Measurements from ENCODE around the gene PRUNE1.

The PRUNE1 gene

DNA sequence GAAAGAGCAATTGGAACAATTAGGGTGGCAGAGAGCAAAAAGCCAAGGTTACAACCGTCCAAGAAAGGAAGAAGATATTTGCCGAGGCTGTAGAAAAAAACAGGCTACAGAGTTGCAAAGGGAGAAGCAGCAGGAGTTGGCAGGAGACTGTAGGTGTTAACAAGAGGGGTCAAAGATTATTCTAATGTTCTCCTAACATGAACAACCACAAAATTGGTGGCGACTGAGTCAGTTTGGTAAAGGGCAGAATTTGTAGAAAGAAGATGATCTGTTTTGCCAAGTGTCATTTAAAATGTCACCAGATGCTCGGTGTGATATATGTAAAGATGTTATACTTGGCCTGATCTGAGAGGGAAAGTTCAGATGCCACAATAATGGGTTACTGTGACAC, 401 bp upstream of the PRUNE1 start:
- no peak for DNase-seq

DNA sequence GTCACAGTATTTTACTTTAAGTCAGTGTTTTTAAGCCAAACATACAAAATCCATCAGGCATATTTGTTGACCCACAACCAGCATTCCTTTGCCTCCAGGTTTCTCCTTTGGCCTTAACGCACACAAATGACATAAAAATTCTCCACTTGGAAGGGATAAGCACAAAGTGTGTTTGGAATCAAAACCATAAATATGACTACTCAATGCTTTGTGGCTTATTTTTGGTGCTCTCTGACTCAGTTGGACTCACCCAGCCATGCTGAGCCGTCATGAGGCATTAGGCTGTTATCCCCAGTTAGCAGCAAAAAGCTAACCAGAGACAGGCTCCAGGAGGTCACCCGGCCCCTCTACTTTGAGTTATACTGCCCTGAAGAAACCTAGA, 948 bp downstream of the PRUNE1 start:
- DNase-seq = no peak

DNA sequence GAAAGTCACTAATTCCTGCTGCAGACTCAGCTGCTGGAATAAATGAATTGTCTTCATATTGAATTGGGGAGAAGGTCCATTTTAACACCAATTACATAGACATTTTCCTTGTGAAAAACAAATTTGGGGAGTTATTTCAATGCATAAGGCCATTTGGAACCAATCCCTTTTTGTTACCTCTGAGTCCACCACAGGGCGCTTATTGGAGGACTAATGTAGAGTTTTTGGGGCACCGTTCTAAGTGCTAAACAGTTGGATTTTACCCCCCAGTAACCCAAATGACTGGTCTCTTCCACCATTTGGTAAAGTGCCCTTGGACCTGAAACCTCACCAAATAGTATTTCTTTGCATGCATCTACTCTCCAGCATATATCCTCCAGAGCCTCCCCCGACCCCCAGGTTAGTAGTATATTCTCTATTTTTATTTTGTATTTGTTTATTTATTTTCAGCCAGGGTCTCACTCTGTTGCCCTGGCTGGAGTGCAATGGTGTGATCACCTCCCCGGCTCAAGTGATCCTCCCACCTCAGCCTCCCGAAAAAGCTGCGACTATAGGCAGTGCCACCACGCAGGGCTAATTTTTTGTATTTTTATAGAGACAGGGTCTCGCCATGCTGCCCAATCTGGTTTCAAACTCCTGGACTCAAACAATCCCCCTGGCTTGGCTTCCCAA, 1.6 kb downstream of the PRUNE1 start:
- no peak for DNase-seq

DNA sequence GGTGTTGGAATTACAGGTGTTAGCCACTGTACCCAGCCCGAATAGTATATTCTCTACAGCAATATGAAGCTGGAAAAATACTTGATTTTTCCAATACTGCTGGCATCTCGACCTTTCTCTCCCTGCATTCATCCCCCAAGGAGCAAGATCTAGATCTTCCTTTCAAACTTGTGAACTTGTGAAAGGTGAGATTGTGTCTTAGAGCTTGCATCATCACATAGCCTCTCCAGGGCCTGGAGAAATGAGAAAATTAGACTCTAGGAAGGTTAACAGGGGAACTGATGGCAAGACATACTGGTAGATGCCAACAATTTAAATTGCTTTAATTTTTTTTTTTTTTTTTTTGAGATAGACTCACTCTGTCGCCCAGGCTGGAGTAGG, 2.1 kb downstream of the PRUNE1 start:
- DNase-seq = no peak

DNA sequence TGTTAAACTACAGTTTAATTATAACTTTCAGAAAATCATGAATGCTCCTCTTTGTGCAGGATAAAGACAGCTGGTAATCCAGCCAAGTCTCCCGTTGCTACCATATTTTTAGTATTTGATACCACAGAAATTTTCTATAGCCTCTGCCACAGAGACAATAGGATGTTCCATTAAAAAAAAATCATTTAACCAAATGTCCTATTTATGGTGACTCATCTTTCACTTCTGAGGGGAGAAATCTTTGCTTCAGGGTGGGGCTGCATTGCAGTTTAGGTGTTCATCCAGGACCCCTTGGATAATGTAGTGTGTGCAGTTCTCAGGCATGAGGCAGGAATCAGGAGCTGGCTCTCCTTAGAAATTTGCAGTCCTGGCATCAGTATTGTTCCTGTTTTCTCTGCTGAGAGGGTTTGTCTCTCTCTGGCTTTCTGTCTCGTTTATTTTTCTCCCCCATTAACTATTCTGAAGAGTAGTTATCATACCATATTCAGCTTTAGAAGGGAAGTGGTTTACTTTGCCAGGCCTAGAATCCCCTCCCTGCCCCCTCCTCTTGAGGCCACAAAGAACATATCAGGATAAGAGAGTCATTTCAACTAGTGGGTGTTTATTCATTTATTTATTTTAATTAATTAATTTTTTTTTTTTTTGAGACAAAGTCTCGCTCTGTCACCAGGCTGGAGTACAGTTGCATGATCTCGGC, 3.1 kb downstream of the PRUNE1 start:
- no peak for DNase-seq

DNA sequence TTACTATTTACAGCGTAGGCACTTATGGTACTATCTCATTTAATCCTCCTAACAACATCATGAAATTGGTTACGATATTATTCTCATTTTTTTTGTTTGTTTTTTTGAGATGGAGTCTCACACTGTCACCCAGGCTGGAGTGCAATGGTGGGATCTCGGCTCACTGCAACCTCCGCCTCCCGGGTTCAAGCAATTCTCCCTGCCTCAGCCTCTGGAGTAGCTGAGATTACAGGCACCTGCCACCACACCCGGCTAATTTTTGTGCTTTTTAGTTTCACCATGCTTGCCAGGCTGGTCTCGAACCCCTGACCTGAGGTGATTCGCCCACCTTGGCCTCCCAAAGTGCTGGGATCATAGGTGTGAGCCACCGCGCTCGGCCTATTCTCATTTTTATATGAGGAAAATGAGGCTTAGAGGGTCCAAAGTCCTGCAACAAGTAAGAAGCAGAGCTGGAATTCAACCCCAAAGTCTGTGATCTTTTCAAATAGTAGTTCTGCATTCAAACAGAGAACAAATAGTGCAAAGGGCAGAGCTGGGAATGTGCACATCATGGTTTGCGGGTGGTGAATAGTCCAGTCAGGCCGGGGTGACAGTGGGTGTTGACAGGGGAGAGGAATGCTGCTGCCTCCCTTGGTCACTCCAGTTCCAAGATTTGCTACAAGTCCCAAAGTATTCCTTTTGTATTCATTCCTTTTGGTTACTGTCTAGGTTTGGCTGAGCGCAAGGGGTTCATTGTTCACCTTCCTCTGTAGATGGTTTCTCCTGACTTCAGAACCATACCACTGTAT, 4.6 kb downstream of the PRUNE1 start:
- no peak for DNase-seq

DNA sequence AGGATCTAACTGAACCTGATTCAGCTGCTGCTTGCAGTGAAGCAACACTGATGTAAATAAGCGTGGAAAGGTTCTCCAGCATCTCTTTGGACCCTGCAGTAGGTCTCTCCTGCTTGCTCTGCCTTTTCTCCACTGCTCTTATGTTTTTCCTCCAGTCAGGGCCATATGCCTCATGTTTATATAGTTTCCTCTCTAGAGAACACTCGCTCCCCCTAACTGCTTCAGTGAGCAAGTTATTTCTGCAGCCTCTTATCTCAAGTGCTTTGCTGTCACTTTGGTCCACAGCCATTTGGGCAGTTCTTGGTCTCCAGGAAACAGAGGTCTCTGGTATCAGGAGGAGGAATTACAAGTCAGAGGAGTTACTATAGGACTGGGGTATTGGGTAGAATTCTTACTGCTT, 5.3 kb downstream of the PRUNE1 start:
- DNase-seq = no peak

DNA sequence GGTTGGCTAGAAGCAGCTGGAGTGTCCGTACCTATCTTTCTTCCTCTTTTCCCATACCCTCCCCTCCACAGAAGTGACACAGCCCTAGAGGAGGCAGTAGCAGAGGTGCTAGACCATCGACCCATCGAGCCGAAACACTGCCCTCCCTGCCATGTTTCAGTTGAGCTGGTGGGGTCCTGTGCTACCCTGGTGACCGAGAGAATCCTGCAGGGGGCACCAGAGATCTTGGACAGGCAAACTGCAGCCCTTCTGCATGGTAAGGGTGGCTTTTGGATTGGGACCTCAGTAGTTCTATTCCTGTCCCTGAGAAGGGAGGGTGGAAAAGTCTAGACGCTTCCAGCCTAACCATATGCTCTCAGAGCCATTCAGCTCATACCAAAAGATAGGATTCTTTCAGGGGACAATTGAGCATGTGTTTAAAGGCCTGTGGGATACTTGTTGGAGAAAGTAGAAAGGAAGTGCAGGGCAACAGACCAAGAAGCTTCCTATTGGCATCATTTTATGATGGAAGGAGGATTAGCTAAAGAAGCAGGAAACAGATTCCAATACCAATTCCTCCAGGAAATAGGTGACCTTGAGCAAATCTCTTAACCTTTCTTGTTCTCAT, 16.4 kb downstream of the PRUNE1 start:
- peak; percentile 38 for DNase-seq

DNA sequence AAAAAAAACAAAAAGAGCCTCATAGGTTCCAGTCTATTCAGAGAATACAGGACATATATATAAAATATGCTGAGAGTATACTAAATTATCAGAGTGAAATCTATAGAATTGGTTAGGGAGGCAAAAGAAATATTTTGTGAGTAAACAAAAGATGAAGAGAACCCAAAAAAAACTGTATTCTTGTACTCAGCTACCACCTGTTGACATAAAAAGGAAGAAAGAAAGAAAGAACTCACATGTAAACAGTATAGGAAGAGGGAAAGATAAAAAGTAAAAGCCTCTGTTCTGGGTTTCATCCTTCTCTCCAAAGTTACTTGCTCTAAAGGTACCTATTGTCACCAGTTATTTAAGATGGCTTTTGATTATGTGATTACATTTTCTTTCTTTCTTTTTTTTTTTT, 18.2 kb downstream of the PRUNE1 start:
- no peak for DNase-seq

DNA sequence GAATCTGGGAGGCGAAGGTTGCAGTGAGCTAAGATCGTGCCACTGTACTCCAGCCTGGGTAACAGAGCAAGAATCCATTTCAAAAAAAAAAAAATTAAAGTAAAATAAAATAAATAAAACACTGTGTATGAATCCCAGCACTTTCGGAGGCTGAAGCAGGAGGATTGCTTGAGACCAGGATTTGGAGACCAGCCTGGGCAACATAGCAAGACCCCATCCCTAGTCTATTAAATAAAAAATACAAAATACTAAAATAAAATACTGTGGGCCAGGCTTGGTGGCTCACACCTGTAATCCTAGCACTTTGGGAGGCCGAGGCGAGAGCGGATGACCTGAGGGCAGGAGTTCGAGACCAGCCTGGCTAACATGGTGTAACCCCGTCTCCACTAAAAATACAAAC, 23.9 kb downstream of the PRUNE1 start:
- DNase-seq = no peak

DNA sequence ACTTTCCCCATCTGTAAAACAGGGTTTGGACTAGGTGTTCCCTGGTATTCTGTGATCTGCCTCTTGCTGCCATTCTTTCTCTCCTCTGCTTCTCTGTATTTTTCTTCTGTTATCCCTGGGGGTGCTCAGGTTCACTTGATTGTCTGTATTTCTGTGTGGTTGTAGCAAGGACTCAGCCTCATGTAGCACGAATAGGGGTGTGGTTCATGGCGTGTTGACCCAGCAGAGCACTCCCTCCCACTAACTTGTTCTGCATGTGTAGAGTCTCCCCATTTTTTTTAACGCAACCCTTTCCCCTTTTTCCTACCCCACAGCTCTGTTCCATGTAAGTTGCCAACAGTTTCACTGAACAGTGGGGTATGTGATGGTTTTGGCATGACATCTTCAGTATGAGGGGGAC, 26.9 kb downstream of the PRUNE1 start:
- DNase-seq = no peak

DNA sequence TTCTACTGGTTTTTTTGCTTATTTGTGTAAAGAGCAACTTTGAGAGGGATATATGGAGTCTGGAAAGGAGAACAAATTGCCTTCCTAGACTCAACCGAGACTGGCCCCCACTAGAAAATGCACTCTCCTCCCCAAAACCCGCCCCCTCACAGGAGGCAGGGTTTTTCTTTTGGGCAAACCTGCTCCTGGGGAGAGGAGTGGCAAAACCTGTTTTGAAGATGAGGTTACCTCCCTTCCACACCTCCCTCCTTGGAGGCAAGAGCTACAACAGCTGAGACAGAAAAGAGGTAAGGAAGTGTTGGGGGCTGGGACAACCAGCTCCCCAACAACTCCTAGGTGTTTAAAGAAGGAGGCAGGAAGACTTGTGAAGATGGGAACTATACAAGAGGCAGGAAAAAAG, 28.1 kb downstream of the PRUNE1 start, which contains the start of gene BNIPL:
TSS of gene BNIPL (plus strand) at position 231 of the 400 bp plus-strand sequence. CDS start at position 371, 140 bp downstream.
- DNase-seq = no peak

DNA sequence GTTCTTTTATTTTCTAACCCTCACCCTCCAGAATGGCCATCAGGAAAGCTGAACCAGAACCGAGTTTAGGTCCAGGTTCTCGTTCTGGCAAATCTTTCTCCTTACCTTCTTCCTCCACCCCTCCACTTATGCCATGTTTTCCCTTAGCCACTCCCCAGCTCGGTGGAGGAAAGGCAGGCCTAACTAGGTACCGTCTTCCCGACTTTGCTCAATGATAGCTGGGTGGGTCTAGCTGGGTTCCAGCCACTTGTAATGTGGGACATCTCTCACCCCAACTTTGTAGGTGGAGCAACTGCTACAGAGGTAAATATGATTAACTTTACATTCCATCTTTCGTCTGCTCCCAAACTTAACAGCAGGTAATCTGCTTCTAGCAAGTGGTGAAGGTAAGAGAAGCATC, 28.8 kb downstream of the PRUNE1 start:
- DNase-seq = no peak

DNA sequence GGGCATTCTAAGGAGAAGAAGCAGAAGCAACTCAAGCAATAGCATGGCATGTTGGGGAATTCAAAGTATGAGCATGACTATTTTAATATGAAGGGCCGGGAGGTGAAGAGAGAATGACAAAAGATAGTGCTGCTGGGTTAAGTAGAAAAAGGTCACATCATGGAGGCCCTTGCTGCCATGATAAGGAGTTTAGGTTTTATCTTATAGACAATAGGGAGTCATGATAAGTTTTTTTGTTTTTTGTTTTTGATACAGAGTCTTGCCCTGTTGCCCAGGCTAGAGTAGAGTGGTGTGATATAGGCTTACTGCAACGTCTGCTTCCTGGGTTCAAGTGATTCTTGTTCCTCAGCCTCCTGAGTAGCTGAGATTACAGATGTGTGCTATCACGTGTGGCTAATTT, 31.3 kb downstream of the PRUNE1 start:
- no peak for DNase-seq

DNA sequence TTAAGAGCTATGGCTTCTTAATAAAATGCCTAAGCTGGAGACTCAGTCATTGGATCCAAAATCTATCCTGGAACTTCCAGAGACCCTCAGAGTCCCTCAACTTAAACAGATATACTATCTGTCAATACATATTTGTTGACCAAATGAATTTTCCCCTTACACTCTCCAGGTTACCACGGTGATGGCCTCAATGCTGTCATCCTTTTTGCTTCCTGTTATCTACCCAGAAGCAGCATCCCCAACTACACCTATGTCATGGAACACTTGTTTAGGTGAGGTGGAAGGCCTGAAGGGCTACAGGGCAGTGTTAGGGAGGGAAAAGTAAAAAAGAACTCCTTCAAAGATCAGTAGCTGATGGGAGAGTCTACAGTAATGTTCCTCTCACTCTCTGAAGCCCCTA, 34.9 kb downstream of the PRUNE1 start:
- DNase-seq = no peak

DNA sequence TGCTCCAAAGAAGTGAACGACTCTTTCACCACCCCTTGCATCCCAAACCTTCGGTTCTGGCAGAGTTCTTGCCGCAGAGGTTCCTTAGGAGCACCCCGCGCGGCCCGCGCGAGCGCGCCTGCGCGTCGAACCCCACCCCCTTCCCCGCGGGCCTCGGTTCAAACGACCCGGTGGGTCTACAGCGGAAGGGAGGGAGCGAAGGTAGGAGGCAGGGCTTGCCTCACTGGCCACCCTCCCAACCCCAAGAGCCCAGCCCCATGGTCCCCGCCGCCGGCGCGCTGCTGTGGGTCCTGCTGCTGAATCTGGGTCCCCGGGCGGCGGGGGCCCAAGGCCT, 39.3 kb downstream of the PRUNE1 start, which contains the start of gene C1orf56:
TSS of gene C1orf56 (plus strand) at position 161 of the 334 bp plus-strand sequence. CDS start at position 258, 97 bp downstream.
- DNase-seq = peak; percentile 48

DNA sequence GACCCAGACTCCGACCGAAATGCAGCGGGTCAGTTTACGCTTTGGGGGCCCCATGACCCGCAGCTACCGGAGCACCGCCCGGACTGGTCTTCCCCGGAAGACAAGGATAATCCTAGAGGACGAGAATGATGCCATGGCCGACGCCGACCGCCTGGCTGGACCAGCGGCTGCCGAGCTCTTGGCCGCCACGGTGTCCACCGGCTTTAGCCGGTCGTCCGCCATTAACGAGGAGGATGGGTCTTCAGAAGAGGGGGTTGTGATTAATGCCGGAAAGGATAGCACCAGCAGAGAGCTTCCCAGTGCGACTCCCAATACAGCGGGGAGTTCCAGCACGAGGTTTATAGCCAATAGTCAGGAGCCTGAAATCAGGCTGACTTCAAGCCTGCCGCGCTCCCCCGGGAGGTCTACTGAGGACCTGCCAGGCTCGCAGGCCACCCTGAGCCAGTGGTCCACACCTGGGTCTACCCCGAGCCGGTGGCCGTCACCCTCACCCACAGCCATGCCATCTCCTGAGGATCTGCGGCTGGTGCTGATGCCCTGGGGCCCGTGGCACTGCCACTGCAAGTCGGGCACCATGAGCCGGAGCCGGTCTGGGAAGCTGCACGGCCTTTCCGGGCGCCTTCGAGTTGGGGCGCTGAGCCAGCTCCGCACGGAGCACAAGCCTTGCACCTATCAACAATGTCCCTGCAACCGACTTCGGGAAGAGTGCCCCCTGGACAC, 39.8 kb downstream of the PRUNE1 start:
- peak; percentile 41 for DNase-seq

DNA sequence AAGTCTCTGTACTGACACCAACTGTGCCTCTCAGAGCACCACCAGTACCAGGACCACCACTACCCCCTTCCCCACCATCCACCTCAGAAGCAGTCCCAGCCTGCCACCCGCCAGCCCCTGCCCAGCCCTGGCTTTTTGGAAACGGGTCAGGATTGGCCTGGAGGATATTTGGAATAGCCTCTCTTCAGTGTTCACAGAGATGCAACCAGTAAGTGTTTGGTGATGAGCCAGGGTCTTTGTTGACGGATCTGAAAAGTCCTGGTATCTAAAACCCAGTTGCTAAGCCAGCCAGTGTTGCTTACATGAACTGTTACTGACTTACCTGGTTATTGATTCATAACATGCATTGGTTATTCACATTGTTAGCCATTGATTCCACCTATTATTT, 40.4 kb downstream of the PRUNE1 start:
- no peak for DNase-seq

DNA sequence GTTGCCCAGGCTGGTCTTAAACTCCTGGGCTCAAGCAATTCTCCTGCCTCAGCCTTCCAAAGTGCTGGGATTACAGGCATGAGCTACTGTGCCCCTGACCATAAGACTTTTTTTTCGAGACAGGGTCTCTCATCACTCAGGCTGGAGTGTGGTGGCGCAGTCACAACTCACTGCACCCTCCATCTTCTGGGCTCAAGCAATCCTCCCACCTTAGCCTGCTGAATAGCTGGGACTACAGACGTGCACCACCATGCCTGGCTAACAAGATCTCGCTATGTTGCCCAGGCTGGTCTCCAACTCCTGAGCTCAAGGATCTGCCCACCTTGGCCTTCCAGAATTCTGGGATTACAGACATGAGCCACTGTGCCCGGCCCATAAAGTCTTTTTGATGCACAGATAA, 41.2 kb downstream of the PRUNE1 start:
- no peak for DNase-seq

DNA sequence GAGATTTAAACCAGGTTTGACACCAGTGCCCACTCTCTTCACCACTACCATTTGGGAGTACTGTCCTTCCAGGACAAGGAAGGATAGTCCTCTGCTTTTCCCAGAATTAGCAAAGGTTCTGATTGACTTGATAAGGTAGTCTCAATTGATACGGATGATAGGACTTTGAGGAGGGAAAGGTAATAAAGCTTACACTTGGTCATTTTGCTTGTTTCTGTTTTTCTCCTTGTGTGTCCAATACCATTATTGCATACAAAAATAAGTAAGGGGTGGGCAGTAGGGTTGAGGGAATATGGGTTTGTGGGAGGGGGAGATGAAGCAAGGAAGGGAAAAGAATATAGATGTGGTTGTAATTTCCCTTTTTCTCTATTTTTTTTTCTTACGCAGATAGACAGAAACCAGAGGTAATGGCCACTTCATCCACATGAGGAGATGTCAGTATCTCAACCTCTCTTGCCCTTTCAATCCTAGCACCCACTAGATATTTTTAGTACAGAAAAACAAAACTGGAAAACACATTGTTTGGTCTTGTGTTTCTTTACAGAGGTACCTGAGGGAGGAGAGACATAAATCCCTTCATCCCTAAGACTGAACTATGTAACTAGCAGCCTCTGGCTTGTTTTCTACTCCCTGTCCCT, 41.9 kb downstream of the PRUNE1 start:
- DNase-seq = no peak

DNA sequence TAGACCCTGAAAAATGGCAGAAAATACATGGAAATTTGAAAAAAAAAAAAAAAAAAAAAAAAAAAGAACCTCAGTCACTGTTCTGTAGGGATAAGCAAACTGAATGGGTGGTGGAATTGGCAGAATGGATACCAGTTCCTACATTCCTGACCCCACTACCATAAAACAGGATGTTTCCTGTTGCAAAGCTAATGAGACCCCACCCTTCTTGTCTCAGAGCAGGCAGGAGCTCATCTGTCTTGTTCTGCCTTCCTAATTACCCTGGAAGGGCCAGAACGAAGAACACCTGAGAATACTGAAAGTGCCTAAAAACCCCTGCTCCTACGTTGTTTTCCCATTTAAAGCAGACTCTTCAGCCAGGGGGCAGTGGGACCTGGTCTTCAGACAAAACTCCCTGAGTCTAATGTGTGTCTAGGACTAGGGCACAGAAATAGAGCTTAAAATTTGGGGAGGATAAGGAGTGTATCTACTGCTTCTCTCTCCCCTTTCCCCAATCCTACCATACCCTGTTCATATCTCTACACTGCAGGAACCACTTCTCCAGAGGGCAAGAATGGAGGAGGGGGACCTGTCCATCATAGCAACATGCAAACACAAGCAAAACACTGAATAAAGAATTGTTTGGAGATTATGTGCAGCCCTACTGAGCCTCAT, 43.2 kb downstream of the PRUNE1 start:
- DNase-seq = no peak

DNA sequence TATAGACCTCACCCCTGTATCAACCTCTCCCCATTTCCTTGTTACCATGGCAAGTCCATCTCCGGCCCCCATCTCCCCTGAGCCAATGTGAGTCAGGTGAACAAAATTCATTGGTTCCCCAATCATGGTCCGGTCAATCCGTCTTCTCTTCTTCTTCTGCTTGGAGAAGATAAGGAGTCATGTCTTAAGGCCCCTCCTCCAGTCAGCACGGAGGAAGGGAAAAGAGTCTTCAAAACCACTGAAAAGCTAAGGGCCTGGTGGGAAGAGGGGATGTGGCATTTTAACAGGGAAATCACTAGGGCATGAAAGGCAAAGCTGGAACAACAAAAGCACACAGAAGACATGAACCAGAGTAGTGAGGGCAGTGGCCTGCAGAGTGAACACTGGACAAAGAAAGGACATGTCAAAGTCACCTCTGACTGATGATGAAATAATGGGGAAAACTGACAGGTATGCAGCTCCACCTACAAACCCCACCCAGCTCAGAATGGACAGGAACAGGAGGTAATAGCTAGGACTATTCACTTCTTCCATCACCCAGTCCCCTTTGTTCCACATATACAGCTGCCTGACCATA, 46.8 kb downstream of the PRUNE1 start:
- DNase-seq = no peak
